Measurements from ENCODE around the gene CDH23. TPM values are rescaled to one million over a fixed set of nuclear protein-coding genes. Genes with fewer than 3 reads are reported as not detected.

CDH23 gene
- total and polyA plus RNA-seq, 9 of the 15 experiments (the other 6 are each of a cell fraction or from before 2014, with no cell fraction given) = 0.18 to 1.2 (median 0.47) TPM

GRCh38 chr10:71860243-71861029 is 463.7 kb downstream of the CDH23 start (continued):
- TF ChIP-seq ZNF3 (CRISPR knock-in tag; IDR thresholded peaks at IDR 0.05) (no peak), PKNOX1 (IDR thresholded peaks at IDR 0.05) (peak; percentile 90), ZNF41 (CRISPR knock-in tag; conservative IDR thresholded peaks at IDR 0.05) (peak; percentile 67; the same call in 1 of the 2 replicates), BRD9 (IDR thresholded peaks at IDR 0.05; ENCODE audit: low read depth, partially characterized antibody) (peak; percentile 75), ZKSCAN3 (CRISPR knock-in tag; IDR thresholded peaks at IDR 0.05) (no peak), ZMIZ1 (IDR thresholded peaks at IDR 0.05; ENCODE audit: low read depth in 2 of 2, low read length in 2 of 2) (0 out of 4 replicates have a peak, but pooled peaks of 1 of the 2 experiments have one; percentile 61), FOXJ2 (tag; IDR thresholded peaks at IDR 0.05) (peak; percentile 81; the same call in 1 of the 2 replicates), SMAD4 (CRISPR knock-in tag; conservative IDR thresholded peaks at IDR 0.05) (peak; percentile 97), NCOR1 (IDR thresholded peaks at IDR 0.05) (peak; percentile 74), ZNF79 (CRISPR knock-in tag; IDR thresholded peaks at IDR 0.05; ENCODE audit: low read depth) (peak; percentile 64; the same call in 1 of the 2 replicates), BCL6 (CRISPR knock-in tag; IDR thresholded peaks at IDR 0.05) (peak; percentile 76; the same call in 1 of the 2 replicates), FOXP1 (CRISPR knock-in tag; IDR thresholded peaks at IDR 0.05) (peak; percentile 82), KLF10 (CRISPR knock-in tag; IDR thresholded peaks at IDR 0.05) (no peak), CC2D1A (IDR thresholded peaks at IDR 0.05) (no peak), ZNF584 (CRISPR knock-in tag; IDR thresholded peaks at IDR 0.05; ENCODE audit: low read depth) (peak; percentile 89; the same call in 1 of the 2 replicates), TCF15 (CRISPR knock-in tag; IDR thresholded peaks at IDR 0.05) (peak; percentile 89), PHB2 (IDR thresholded peaks at IDR 0.05; ENCODE audit: low read depth) (no peak), SFPQ (IDR thresholded peaks at IDR 0.05; ENCODE audit: low read depth, low read length) (no peak), SIN3B (IDR thresholded peaks at IDR 0.05; ENCODE audit: low read depth) (no peak), CCNT2 (IDR thresholded peaks at IDR 0.05; ENCODE audit: borderline replicate concordance, extremely low read depth, insufficient read length, low read depth, low read length) (peak; percentile 86), ZFPM2 (CRISPR knock-in tag; IDR thresholded peaks at IDR 0.05) (0 out of 2 replicates have a peak, but pooled peaks have one; percentile 84), ZNF165 (CRISPR knock-in tag; IDR thresholded peaks at IDR 0.05; ENCODE audit: borderline replicate concordance) (peak; percentile 93)
